NCI-H2107 treated with DMSO at 0.1 percent for 48 hours (cell line): ENCODE measurements around the gene EEA1.

Experiments used
- DNase-seq: peaks from one replicate; lab custom pipeline; 2025; ENCODE audit not compliant: unreplicated experiment; lab: John Stamatoyannopoulos, UW

The EEA1 gene

GRCh38 chr12:92938638-92939037 is 9.5 kb upstream of the EEA1 start:
- DNase-seq, result no peak

GRCh38 chr12:92938018-92938417 is 8.9 kb upstream of the EEA1 start:
- no peak for DNase-seq

- no peak for DNase-seq
Measured at GRCh38 chr12:92933606-92934005, 4.5 kb upstream of the EEA1 start.

- DNase-seq, result no peak
Measured at GRCh38 chr12:92930421-92930820, 1.3 kb upstream of the EEA1 start.

- no peak for DNase-seq
Measured at GRCh38 chr12:92929983-92930382, 888 bp upstream of the EEA1 start.

- DNase-seq, result no peak
Measured at GRCh38 chr12:92928421-92928961, 604 bp downstream of the EEA1 start.

GRCh38 chr12:92927436-92928281 is 1.4 kb downstream of the EEA1 start:
- DNase-seq, result no peak

GRCh38 chr12:92927055-92927435 is 2.0 kb downstream of the EEA1 start:
- DNase-seq, result no peak

GRCh38 chr12:92926549-92926948 is 2.5 kb downstream of the EEA1 start:
- no peak for DNase-seq

GRCh38 chr12:92921877-92922276 is 7.2 kb downstream of the EEA1 start:
- DNase-seq, result no peak

GRCh38 chr12:92915365-92915764 is 13.7 kb downstream of the EEA1 start:
- no peak for DNase-seq

- peak; percentile 4 for DNase-seq
Measured at GRCh38 chr12:92914170-92914569, 14.9 kb downstream of the EEA1 start.

- no peak for DNase-seq
Measured at GRCh38 chr12:92912672-92913071, 16.4 kb downstream of the EEA1 start.

- DNase-seq, result no peak
Measured at GRCh38 chr12:92912052-92912451, 17.0 kb downstream of the EEA1 start.

- DNase-seq, result no peak
Measured at GRCh38 chr12:92911339-92911738, 17.8 kb downstream of the EEA1 start.

GRCh38 chr12:92908108-92908507 is 21.0 kb downstream of the EEA1 start:
- DNase-seq, result no peak

- DNase-seq, result no peak
Measured at GRCh38 chr12:92905811-92906554, 23.1 kb downstream of the EEA1 start.

- no peak for DNase-seq
Measured at GRCh38 chr12:92905258-92905810, 23.8 kb downstream of the EEA1 start.

GRCh38 chr12:92900941-92901340 is 28.2 kb downstream of the EEA1 start:
- no peak for DNase-seq

- DNase-seq, result no peak
Measured at GRCh38 chr12:92899386-92900001, 29.6 kb downstream of the EEA1 start.

GRCh38 chr12:92898755-92899154 is 30.3 kb downstream of the EEA1 start:
- DNase-seq, result no peak
